Ishikawa (cell line): Measurements from ENCODE around the gene URGCP.

ENCODE experiments used
- CEBPB ChIP-seq: IDR thresholded peaks from 2 replicates; pipeline ENCODE4 v1.6.1; 2012
- CREB1 ChIP-seq: IDR thresholded peaks from 2 replicates; pipeline ENCODE4 v1.6.1; 2012; ENCODE audit warnings: low read depth
- EGR1 ChIP-seq: IDR thresholded peaks from 2 replicates; pipeline ENCODE4 v1.6.1; 2012
- EP300 ChIP-seq: IDR thresholded peaks from 2 replicates; pipeline ENCODE4 v1.6.1; 2012; ENCODE audit warnings: borderline replicate concordance
- FOXM1 ChIP-seq: IDR thresholded peaks from 2 replicates; pipeline ENCODE4 v1.6.1; 2012; ENCODE audit warnings: low read depth, borderline replicate concordance
- NFIC ChIP-seq: IDR thresholded peaks from 2 replicates; pipeline ENCODE4 v1.6.1; 2012
- RAD21 ChIP-seq: IDR thresholded peaks from 2 replicates; pipeline ENCODE4 v1.6.1; 2012; ENCODE audit warnings: low read depth
- TAF1 ChIP-seq: IDR thresholded peaks from 2 replicates; pipeline ENCODE4 v1.6.1; 2012; ENCODE audit warnings: low read depth, mild to moderate bottlenecking
- TCF12 ChIP-seq: IDR thresholded peaks from 2 replicates; pipeline ENCODE4 v1.6.1; 2012; ENCODE audit warnings: low read depth
- TEAD4 ChIP-seq: IDR thresholded peaks from 2 replicates; pipeline ENCODE4 v1.6.1; 2012
- YY1 ChIP-seq: IDR thresholded peaks from 2 replicates; pipeline ENCODE4 v1.6.1; 2012; ENCODE audit warnings: low read depth
- ZBTB7A ChIP-seq: IDR thresholded peaks from 2 replicates; pipeline ENCODE4 v1.6.1; 2012; ENCODE audit warnings: low read depth
- TF ChIP-seq, protein P1 (sequence below): IDR thresholded peaks from 2 replicates; pipeline ENCODE4 v1.6.1; 2012
- TF ChIP-seq, protein P2 (sequence below): IDR thresholded peaks from 2 replicates; pipeline ENCODE4 v1.6.1; 2012
- TF ChIP-seq, protein P3 (sequence below): IDR thresholded peaks from 2 replicates; pipeline ENCODE4 v1.6.1; 2012; ENCODE audit warnings: low read depth, mild to moderate bottlenecking

Gene URGCP

GRCh38 chr7:43895847-43896415 lies 10.5 kb downstream of the URGCP start:
- TF ChIP-seq, protein P1, sequence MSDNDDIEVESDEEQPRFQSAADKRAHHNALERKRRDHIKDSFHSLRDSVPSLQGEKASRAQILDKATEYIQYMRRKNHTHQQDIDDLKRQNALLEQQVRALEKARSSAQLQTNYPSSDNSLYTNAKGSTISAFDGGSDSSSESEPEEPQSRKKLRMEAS = no peak
- TF ChIP-seq TAF1 (no peak), ZBTB7A (no peak), CEBPB (no peak), TEAD4 (no peak), RAD21 (no peak), FOXM1 (no peak), NFIC (no peak)

DNA sequence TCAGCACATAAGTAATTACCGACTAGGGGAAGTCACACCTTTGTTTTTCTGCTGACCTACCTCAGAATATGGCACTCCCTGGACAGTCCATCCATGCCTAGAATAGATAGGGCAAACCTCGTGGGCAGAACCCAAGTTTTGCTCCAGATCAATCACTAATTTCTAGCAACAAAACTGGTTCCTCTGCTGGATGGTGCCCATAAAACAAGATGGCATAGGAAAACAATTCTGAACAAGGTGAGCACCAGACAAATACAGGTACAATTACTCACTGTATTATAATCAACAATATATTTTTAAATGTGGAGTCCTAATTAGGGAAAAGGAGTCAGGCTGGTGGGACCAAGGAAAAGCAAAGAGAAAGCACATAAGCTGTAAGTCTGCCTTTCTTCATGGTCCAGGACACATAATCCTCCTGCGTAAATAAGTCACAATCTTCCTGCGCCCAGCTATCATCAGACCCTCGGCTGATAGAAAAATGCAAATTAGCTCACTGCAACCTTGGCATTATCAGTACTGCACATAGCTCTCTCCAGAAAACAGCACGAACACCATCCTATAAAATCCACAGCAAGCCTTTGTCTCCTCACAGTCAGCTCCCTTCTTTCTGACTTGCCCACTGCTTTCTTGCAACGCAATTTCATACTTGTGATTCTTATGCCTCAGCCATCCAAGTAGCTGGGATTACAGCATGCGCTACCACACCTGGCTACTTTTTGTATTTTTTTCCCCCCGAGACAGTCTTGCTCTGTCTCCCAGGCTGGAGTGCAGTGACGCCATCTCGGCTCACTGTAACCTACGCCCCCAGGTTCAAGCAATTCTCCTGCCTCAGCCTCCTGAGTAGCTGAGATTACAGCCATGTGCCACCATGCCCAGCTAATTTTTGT lies 15.1 kb downstream of the URGCP start:
- TF ChIP-seq, protein P2, sequence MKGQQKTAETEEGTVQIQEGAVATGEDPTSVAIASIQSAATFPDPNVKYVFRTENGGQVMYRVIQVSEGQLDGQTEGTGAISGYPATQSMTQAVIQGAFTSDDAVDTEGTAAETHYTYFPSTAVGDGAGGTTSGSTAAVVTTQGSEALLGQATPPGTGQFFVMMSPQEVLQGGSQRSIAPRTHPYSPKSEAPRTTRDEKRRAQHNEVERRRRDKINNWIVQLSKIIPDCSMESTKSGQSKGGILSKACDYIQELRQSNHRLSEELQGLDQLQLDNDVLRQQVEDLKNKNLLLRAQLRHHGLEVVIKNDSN = no peak
- no peak for TF ChIP-seq YY1
- TF ChIP-seq, protein P1 = no peak
- TF ChIP-seq, protein P3, sequence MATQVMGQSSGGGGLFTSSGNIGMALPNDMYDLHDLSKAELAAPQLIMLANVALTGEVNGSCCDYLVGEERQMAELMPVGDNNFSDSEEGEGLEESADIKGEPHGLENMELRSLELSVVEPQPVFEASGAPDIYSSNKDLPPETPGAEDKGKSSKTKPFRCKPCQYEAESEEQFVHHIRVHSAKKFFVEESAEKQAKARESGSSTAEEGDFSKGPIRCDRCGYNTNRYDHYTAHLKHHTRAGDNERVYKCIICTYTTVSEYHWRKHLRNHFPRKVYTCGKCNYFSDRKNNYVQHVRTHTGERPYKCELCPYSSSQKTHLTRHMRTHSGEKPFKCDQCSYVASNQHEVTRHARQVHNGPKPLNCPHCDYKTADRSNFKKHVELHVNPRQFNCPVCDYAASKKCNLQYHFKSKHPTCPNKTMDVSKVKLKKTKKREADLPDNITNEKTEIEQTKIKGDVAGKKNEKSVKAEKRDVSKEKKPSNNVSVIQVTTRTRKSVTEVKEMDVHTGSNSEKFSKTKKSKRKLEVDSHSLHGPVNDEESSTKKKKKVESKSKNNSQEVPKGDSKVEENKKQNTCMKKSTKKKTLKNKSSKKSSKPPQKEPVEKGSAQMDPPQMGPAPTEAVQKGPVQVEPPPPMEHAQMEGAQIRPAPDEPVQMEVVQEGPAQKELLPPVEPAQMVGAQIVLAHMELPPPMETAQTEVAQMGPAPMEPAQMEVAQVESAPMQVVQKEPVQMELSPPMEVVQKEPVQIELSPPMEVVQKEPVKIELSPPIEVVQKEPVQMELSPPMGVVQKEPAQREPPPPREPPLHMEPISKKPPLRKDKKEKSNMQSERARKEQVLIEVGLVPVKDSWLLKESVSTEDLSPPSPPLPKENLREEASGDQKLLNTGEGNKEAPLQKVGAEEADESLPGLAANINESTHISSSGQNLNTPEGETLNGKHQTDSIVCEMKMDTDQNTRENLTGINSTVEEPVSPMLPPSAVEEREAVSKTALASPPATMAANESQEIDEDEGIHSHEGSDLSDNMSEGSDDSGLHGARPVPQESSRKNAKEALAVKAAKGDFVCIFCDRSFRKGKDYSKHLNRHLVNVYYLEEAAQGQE = no peak
- TF ChIP-seq TCF12 = no peak
- TF ChIP-seq TAF1 = no peak

- TF ChIP-seq TAF1 (no peak), EP300 (no peak), RAD21 (no peak), TCF12 (no peak), EGR1 (no peak), FOXM1 (no peak), CEBPB (no peak), TEAD4 (no peak)
- TF ChIP-seq, protein P2 = no peak
- TF ChIP-seq, protein P3 = no peak
- TF ChIP-seq, protein P1 = no peak
Measured at GRCh38 chr7:43890468-43890867, 15.9 kb downstream of the URGCP start.

DNA sequence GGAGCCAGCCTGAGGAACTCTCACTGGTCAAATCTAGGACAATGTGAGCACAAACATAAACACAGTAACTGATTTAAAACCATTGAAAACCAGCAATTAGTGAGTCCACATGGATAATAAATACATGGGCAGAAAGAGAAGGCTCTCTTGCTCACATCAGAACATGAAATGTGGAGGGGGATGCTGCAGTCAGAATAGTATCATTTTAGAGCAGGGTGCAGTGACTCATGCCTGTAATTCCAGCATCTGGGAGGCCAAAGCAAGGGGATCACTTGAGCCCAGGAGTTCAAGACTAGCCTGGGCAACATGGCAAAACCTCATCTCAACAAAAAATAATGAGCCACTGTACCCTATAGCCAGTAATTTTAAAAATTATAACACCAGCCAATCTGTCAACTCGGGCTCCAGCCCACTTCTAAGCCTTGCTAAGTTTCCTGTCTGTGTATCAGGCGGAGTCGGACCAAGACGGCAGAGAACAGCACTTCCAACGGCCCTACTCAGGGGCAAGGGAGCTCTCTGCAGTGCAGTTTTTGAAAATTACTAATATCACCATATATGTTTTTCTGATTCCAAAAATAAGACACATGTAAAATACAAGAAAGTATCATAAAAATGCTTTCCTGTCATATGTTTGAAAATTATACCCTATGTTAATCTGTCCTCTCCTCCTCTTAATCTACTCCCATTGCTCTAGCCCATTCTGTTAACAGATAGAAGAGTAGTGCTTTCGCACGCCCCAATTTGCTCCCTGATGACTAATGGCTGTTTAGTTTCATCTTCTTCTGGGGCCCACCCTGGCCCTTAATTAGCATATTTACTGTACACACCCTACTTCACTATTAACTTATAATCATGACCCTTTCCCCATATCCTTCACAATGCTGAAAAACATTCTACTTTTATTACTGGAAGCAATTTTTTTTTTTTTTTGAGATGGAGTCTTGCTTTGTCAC lies 17.1 kb downstream of the URGCP start:
- TF ChIP-seq EGR1 = no peak
- TF ChIP-seq, protein P1 = no peak
- TF ChIP-seq NFIC = no peak
- TF ChIP-seq YY1 = no peak
- TF ChIP-seq, protein P3 = no peak
- no peak for TF ChIP-seq FOXM1
- TF ChIP-seq, protein P2 = no peak
- TF ChIP-seq TAF1 = no peak
- TF ChIP-seq TEAD4 = no peak
- no peak for TF ChIP-seq CEBPB
- no peak for TF ChIP-seq EP300
- no peak for TF ChIP-seq ZBTB7A
- TF ChIP-seq CREB1 = no peak
- TF ChIP-seq TCF12 = no peak
